ENCODE data around the gene PLXNA4. TPM values are rescaled to one million over a fixed set of nuclear protein-coding genes. Genes with fewer than 3 reads are reported as not detected.

Gene PLXNA4
- total RNA-seq, 1 donor from 2014 or later: 5.8 TPM

DNA sequence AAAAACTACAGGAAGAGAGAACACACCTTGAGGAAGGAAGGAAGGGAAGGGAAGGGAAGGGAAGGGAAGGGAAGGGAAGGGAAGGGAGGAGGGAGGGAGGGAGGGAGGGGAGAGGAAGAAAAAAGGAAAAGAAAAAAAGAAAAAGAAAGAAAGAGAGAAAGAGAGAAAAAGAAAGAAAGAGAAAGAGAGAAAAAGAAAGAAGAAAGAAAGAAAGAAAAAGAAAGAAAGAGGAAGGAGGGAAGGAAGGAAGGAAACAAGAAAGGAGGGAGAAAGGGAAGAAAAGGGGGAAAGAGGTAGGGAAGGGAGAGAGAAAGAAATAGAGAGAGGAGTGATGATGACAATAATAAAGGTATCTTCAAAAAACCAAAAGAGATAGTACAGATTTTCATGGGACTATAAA, 12.3 kb upstream of the PLXNA4 start:
- DNase-seq (ENCODE audit: low spot score): no peak

GRCh38 chr7:132584796-132585494, 8.7 kb upstream of the PLXNA4 start:
- DNase-seq (ENCODE audit: low spot score): no peak

- DNase-seq (ENCODE audit: low spot score): no peak
Observed at GRCh38 chr7:132581431-132581830, 5.2 kb upstream of the PLXNA4 start.

- DNase-seq (ENCODE audit: low spot score): peak; percentile 77
Observed at GRCh38 chr7:132580717-132581285, 4.5 kb upstream of the PLXNA4 start.

- DNase-seq (ENCODE audit: low spot score): no peak
Observed at GRCh38 chr7:132580277-132580676, 4.0 kb upstream of the PLXNA4 start.

GRCh38 chr7:132579260-132579899, 3.1 kb upstream of the PLXNA4 start:
- no peak for DNase-seq (ENCODE audit: low spot score)

DNA sequence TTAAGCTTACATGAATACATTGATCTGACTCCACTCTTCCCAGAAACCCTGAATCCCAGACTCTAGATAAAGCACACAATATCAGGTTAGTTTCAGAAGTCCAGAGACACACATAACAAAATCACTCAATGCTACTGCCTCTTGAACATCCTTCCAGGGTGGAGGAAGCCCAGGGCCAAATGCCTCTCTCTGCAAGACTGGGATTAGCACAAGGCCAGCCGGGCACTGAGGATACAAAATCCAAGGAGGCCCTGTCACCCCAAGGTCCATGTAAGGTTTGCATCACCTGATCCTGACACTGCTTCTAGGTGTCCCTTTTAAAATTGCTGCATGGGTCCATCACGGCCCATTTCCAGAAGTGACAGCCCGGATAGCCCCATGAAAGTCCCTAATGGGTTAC, 2.6 kb upstream of the PLXNA4 start:
- DNase-seq (ENCODE audit: low spot score): no peak

DNA sequence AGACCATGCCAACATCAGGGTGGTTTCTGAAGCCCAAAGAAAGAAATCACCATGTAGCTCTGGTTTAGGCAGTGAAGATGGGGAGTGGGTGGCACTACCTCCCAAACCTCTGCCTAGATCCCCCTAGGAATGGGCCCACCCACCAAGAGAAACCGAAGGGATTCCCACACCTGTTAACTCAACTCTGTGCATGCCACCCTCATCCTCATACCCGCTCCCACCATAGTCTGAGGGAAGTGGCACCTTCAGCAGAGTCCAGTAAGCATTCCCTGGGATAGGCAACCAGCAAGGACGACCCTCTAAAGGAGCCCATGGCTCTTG, 1.7 kb upstream of the PLXNA4 start:
- no peak for DNase-seq (ENCODE audit: low spot score)

- DNase-seq (ENCODE audit: low spot score): peak; percentile 67
Observed at GRCh38 chr7:132577206-132578049, 1.2 kb upstream of the PLXNA4 start.

DNA sequence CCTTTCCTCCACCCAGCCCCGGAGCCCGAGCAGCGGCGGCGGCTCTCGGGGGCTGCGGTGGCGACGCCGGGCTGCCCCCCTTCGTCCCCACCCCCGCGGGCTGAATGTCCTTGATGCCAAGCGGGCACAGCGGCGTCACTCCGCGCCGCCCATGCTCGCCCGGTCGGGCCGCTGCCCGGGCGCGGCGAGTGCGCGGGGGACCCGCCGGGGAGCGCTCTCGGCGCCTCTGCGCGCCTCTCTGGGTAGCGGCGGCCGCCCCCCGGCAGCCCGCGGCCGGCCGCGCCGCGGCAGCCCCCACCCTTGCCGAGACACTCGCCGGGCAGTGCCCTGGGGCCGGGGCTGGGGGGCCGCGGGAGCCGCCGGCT, 433 bp upstream of the PLXNA4 start:
- no peak for DNase-seq (ENCODE audit: low spot score)

GRCh38 chr7:132575419-132575981, 770 bp downstream of the PLXNA4 start:
- peak; percentile 45 for DNase-seq (ENCODE audit: low spot score)

DNA sequence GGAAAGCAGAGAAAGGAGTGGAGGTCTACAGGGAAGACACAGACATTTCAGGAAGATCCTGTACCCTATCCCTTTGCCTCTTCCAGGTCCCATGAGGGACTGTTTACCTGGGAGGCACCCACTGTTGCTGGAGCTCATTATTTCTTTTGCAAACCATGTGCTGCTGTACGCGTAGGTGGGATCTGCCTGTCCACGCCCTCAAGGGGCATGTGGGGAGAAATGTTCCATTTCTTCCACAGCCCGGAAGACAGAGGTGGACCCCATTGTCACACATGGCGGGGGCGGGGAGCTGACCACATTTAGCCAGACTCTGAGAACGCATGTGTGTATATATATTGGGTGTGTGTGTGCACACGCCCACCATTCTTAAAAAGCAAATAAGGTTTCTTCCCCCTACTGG, 2.0 kb downstream of the PLXNA4 start:
- DNase-seq (ENCODE audit: low spot score): no peak

DNA sequence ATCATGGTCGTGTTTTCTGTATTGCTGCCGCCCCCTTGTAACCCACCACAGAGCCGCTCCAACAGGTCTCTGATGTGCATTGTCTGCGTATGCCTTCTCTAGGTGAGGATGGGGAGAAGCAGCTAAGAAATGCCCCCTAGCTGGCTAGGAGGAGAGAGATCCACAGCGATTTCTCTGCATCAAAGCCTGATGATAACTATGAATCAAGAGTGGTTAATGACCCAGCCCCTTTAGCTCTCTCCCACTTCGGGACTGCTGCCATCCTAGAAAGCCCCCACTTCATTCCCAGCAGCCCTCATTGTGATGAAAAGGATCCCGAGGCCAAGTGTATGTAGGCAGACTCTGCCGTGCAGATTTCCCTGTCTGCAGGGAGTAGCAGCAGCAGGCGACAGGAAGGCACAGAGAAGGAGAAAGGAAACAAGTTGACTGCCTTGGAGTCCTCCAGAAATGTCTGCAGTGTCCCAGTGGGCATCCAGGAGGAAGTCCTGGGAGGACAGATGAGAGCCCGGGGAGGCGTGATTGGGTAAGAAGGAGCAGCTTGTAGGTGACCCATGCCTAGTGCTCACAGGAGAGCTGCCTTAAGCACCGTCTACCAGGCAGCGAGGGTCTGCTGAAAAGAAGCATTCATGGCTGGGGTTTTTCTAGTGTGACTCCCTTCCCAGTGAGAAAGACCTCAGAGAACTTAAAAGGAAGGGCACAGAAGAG, 2.9 kb downstream of the PLXNA4 start:
- DNase-seq (ENCODE audit: low spot score): no peak

- no peak for DNase-seq (ENCODE audit: low spot score)
Observed at GRCh38 chr7:132572526-132572925, 3.7 kb downstream of the PLXNA4 start.

GRCh38 chr7:132571970-132572369, 4.3 kb downstream of the PLXNA4 start:
- no peak for DNase-seq (ENCODE audit: low spot score)

DNA sequence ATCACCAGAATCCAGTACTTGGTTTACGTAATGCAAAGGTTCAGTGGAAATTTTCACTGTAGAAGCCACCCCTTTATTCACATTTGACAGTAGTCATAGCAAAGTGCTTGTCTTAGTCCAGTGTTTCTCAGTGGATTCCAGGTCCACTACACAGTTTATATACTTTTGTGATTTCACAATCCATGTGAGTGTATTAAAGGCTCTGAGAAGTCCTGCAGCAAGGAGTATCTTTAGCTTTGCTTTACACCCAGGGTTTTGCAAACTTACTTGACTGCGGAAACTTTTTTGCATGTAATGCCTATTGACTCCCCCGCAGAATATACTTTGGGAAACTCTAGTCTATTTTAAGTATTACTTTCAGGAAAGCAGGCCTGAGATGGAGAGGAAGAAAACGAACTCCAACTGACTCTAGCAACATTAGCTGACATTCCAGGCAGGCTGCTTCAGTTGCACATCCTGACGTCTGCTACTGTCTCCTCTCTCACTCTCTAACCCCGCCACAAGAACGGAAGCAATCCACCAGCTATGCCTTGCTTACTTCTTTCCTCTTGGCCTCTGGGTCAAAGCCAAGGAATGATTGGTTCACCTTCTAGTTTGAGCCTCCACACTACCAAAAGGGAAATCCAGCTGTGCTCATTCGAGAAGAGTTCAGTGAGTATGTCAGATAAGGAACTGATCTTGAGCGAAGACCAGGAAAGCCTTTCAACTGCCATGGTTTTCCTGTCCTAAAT, 6.2 kb downstream of the PLXNA4 start:
- DNase-seq (ENCODE audit: low spot score): no peak

GRCh38 chr7:132568962-132569361, 7.3 kb downstream of the PLXNA4 start:
- no peak for DNase-seq (ENCODE audit: low spot score)

DNA sequence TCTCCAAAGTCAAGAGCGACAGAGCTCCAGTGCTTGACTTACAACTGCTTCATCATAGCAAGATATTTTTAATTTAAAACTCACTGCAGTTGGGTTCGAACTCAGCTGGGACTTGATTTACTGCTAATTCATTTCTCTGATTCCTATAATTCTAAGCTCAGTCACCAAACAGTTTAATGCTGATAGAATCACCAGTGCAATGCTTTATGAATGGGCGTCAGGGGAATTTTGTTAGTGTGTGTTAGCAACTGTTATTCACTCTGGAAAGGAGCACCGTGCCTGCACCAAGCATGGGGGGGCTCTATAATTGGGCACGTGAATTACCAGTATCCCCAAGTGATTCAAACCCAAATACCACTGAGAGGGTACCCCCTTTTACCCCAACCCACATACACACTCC, 10.4 kb downstream of the PLXNA4 start:
- DNase-seq (ENCODE audit: low spot score): no peak

- DNase-seq (ENCODE audit: low spot score): no peak
Observed at GRCh38 chr7:132565441-132565840, 10.8 kb downstream of the PLXNA4 start.

DNA sequence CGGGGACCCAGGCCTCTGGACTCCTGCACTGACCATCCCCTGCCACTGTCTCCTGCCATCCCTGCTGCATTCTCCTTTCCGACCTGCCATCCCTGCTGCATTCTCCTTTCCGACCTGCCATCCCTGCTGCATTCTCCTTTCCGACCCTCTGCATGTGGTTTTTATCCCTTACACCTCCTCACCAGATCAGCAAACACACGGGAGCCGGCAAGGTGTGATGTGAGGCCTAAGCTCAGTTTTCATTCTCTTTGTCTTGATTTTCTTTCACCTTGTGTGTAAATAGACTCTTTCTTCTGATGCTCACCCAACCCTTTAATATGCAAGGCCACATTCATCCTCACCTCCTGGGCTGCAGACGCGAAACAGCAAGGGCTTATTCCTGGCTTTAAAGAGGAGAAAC, 11.4 kb downstream of the PLXNA4 start:
- no peak for DNase-seq (ENCODE audit: low spot score)

DNA sequence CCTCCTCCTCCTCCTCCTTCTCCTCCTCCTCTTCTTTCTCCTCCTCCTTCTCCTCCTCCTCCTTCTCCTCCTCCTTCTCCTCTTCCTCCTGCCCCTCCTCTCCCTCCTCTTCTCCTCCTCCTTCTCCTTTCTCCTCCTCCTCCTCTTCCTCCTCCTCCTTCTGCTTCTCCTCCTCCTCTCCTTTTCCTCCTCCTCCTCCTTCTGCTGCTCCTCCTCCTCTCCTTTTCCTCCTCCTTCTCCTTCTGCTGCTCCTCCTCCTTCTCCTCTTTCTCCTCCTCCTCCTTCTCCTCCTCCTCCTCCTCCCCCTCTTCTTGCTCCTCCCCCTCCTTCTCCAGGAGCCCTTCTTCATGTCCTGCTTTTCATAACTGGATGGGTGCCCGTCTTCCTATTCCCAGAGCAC, 12.2 kb downstream of the PLXNA4 start:
- DNase-seq (ENCODE audit: low spot score): no peak
